ENCODE data around the gene ZNF516. TPM values are rescaled to one million over a fixed set of nuclear protein-coding genes. Genes with fewer than 3 reads are reported as not detected.

ZNF516 gene
- total RNA-seq, 2 experiments from 2014 or later, result 1.5 to 2.0 TPM

DNA sequence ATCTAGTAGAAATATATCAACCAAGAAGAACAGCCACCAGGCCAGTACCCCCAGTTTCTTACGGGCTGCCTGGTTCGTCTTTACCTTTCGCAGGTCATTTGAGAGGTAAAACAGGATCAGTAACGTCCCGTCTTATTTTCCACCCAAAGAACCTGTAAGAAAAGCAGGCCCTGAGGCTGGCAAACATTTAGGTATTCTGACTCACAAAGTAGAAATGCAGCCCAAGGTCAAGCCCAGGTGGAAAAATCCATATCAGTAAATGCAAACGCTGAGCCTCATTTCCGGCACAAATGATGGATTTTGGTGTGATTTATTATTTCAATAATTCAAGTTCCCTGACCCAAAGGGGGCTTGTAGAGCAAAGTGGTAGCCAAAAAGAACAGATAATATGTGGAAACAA lies 171.2 kb downstream of the ZNF516 start:
- H3K9me3 Mint-ChIP-seq (ENCODE audit: low read depth), result no peaks in the 10 kb centered on the region
- no peaks in the 10 kb centered on the region for H3K36me3 Mint-ChIP-seq
- no peak for ATAC-seq
- peaks cover 5% of the 10 kb centered on the region for H3K27me3 Mint-ChIP-seq
- CTCF ChIA-PET, result no interaction called here
- H3K27ac Mint-ChIP-seq, result no peak overlapping the region
- no peak overlapping the region for H3K4me3 Mint-ChIP-seq
- no peaks in the 10 kb centered on the region for H3K4me1 Mint-ChIP-seq
- no peak for DNase-seq

DNA sequence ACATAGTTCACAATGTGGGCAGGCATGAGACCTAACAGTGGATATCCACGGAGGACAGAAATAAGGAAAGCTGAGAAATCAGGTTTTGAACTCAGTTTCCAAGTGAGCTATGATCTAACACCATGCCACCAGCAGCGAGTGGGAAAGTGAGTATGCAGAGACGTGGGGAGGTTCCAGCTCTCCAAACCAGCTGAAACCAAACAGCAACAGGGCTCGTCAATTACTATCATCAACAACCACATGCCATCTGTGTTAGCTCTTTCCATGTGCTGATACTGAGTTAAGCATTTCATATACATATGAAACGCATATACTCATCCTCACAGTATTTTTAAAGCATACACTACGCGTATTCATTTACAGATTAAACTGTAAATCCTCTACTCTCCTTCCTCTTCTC lies 172.4 kb downstream of the ZNF516 start:
- Mint-ChIP-seq H3K27me3 (peaks cover 7% of the 10 kb centered on the region), H3K9me3 (ENCODE audit: low read depth) (no peaks in the 10 kb centered on the region), H3K36me3 (no peaks in the 10 kb centered on the region), H3K27ac (no peak overlapping the region), H3K4me3 (no peak overlapping the region), H3K4me1 (no peaks in the 10 kb centered on the region)
- DNase-seq, result no peak
- CTCF ChIA-PET, result no interaction called here
- no peak for ATAC-seq

- H3K4me3 Mint-ChIP-seq, result no peak overlapping the region
- CTCF ChIA-PET, result no interaction called here
These were observed 175.7 kb downstream of the ZNF516 start for GRCh38 chr18:76319366-76319765.

DNA sequence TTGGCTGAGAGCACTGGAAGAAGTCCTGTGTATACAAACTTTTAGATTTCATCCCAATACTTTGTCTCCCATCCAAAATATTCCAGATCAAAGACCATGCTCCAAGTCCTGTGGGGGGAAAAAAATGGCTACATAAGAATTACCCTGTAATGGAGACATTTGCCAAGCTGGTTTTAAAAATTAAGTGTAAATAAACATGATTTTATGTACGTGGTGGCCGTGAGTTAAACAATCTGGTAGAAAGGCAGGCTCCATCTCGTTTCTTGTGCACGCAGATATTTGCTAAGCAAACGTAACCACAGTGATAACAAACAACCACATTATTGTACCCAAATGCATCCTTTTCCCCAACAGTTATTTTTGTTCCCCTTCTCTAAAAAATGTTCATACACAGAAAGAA lies 176.4 kb downstream of the ZNF516 start:
- no peaks in the 10 kb centered on the region for H3K9me3 Mint-ChIP-seq (ENCODE audit: low read depth)
- CTCF ChIA-PET, result no interaction called here
- no peak overlapping the region for H3K27ac Mint-ChIP-seq
- no peak for DNase-seq
- H3K36me3 Mint-ChIP-seq, result no peaks in the 10 kb centered on the region
- peaks cover 7% of the 10 kb centered on the region for H3K27me3 Mint-ChIP-seq
- ATAC-seq, result no peak
- no peaks in the 10 kb centered on the region for H3K4me1 Mint-ChIP-seq
- H3K4me3 Mint-ChIP-seq, result no peak overlapping the region

More at GRCh38 chr18:76319366-76319765, 175.7 kb downstream of the ZNF516 start:
- ATAC-seq (no peak), DNase-seq (no peak)
- H3K27me3 Mint-ChIP-seq, result peaks cover 7% of the 10 kb centered on the region
- no peaks in the 10 kb centered on the region for H3K36me3 Mint-ChIP-seq
- H3K27ac Mint-ChIP-seq, result no peak overlapping the region
- H3K9me3 Mint-ChIP-seq (ENCODE audit: low read depth), result no peaks in the 10 kb centered on the region
- H3K4me1 Mint-ChIP-seq, result no peaks in the 10 kb centered on the region

- Mint-ChIP-seq H3K4me1 (no peaks in the 10 kb centered on the region), H3K27me3 (peaks cover 7% of the 10 kb centered on the region), H3K27ac (no peak overlapping the region), H3K36me3 (no peaks in the 10 kb centered on the region), H3K9me3 (ENCODE audit: low read depth) (no peaks in the 10 kb centered on the region), H3K4me3 (no peak overlapping the region)
- ATAC-seq (no peak), DNase-seq (no peak)
- CTCF ChIA-PET, result no interaction called here
These were observed 177.9 kb downstream of the ZNF516 start for GRCh38 chr18:76317136-76317535.

DNA sequence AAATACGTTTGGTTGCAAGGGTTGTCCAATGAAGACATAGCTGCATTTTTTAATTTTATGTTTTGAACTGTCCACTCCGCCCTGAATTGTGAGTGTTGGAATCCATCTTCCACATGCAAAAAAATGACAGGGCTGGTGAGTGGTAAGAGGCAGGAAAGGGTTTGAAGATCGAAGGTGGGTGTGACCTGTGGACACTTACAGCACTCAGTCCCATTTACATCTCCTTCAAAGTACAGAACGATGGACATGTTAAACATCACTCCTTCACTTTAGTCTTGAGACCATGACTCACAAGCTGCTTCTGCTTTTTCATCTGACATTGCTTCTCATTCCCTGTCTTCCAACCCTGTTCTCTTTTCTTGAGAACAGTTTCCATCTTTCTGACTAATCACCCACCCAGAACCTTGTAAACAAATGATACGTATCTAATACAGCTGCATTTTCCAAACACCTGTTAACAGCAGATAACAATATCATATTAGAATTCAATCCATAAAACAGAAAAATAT lies 179.3 kb downstream of the ZNF516 start:
- Mint-ChIP-seq H3K27me3 (peaks cover 7% of the 10 kb centered on the region), H3K4me1 (no peaks in the 10 kb centered on the region), H3K9me3 (ENCODE audit: low read depth) (no peaks in the 10 kb centered on the region), H3K4me3 (no peak overlapping the region), H3K36me3 (no peaks in the 10 kb centered on the region), H3K27ac (no peak overlapping the region)
- CTCF ChIA-PET, result no interaction called here
- ATAC-seq (no peak), DNase-seq (no peak)

DNA sequence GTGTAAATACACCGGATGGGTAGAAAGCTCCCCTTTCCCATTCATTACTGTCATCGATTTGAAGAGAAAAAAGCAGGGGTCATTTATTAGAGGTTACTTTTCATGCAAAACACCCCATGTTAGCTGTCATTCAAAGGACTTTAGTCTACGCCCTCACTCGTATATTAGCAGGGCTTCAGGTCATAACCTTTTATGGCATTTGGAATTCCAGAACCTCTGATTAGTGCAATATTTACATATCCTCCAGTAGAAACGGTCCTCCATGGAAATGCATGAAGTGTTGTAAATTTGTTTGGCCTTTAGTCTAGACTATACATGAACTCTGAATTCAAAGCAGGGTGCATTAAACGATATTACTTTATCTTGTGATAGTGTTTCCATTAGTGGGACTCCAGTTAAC lies 180.5 kb downstream of the ZNF516 start:
- ATAC-seq, result no peak
- CTCF ChIA-PET, result no interaction called here
- Mint-ChIP-seq H3K27me3 (peaks cover 5% of the 10 kb centered on the region), H3K4me1 (no peaks in the 10 kb centered on the region), H3K27ac (no peak overlapping the region), H3K4me3 (no peak overlapping the region), H3K9me3 (ENCODE audit: low read depth) (no peaks in the 10 kb centered on the region), H3K36me3 (no peaks in the 10 kb centered on the region)
- no peak for DNase-seq

- no peaks in the 10 kb centered on the region for H3K36me3 Mint-ChIP-seq
- H3K27ac Mint-ChIP-seq, result no peak overlapping the region
- H3K9me3 Mint-ChIP-seq (ENCODE audit: low read depth), result no peaks in the 10 kb centered on the region
- peaks cover 8% of the 10 kb centered on the region for H3K27me3 Mint-ChIP-seq
- CTCF ChIA-PET, result no interaction called here
- H3K4me1 Mint-ChIP-seq, result no peaks in the 10 kb centered on the region
- DNase-seq, result no peak
- no peak for ATAC-seq
- H3K4me3 Mint-ChIP-seq, result no peak overlapping the region
These were observed 181.0 kb downstream of the ZNF516 start for GRCh38 chr18:76314015-76314414.

Data from activated CD8-positive, alpha-beta memory T cell treated with anti-CD3 and anti-CD28 coated beads, Interleukin-2, amount 10 ng/mL, durations not matched to agents 7 days and 5 days (primary cell).